HL-60 (cell line): ENCODE results near the gene PNISR.

Source experiments
- DNase-seq, 2 experiments: peaks; one replicate each; pipeline ENCODE4 v3.0.0-alpha.2; 2010 to 2020; ENCODE audit warnings: low read depth in 1 of 2, low spot score in 1 of 2
- H3K27ac ChIP-seq: fragments of 250-450 bp; sonication (Bioruptor Pico); replicated peaks from 2 replicates; pipeline ENCODE4 v1.5.1; 2020; ENCODE audit warnings: mild to moderate bottlenecking, moderate library complexity
- H3K27me3 ChIP-seq: fragments of 250-450 bp; sonication (Bioruptor Pico); 2 replicates; pipeline ENCODE4 v1.5.1; 2021; ENCODE audit warnings: mild to moderate bottlenecking, moderate library complexity; ENCODE audit not compliant: insufficient read depth, poor library complexity, severe bottlenecking
- H3K4me3 ChIP-seq: replicated peaks from 2 replicates; pipeline ENCODE4 v1.5.1; 2011; ENCODE audit warnings: mild to moderate bottlenecking, control low read depth, low read length; ENCODE audit not compliant: insufficient read depth
- GABPA ChIP-seq: IDR thresholded peaks from 2 replicates; pipeline ENCODE4 v1.6.1; 2012; ENCODE audit warnings: low read depth
- POLR2AphosphoS5 ChIP-seq: IDR thresholded peaks from 2 replicates; pipeline ENCODE4 v1.6.1; 2012; ENCODE audit warnings: low read depth
- REST ChIP-seq: IDR thresholded peaks from 2 replicates; pipeline ENCODE4 v1.6.1; 2012; ENCODE audit warnings: low read depth; ENCODE audit not compliant: insufficient replicate concordance
- SPI1 ChIP-seq: IDR thresholded peaks from 2 replicates; pipeline ENCODE4 v1.6.1; 2012; ENCODE audit warnings: low read depth, mild to moderate bottlenecking, borderline replicate concordance
- TF ChIP-seq, protein P1 (sequence below): IDR thresholded peaks from one replicate; pipeline ENCODE4 v1.5.1; 2011; ENCODE audit warnings: low read length, control low read depth, inconsistent platforms; ENCODE audit not compliant: insufficient read depth

Gene PNISR

DNA sequence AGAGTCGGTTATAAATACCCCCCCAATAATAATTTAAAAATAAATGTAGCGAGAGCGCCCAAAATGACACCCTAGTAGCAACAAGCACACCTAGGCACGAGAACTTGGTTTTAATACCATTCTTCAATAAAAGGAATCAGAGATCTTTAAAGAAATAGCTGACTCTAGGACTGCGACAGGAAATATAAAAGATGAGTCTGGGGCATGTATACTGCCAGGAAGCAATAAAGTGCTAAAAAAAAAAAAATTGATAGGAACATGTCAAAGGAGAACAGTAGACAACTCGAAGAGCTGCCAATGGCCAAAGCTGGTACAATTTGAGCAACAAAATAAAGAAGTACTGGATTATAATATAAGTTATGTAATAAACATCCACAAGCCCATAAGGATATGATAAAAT lies 2.2 kb downstream of the PNISR start:
- Histone ChIP-seq H3K27ac (no peak overlapping the region), H3K4me3 (no peak overlapping the region), H3K27me3 (no peaks in the 10 kb centered on the region)
- no peak for DNase-seq
- no peak for TF ChIP-seq SPI1
- TF ChIP-seq, protein P1, sequence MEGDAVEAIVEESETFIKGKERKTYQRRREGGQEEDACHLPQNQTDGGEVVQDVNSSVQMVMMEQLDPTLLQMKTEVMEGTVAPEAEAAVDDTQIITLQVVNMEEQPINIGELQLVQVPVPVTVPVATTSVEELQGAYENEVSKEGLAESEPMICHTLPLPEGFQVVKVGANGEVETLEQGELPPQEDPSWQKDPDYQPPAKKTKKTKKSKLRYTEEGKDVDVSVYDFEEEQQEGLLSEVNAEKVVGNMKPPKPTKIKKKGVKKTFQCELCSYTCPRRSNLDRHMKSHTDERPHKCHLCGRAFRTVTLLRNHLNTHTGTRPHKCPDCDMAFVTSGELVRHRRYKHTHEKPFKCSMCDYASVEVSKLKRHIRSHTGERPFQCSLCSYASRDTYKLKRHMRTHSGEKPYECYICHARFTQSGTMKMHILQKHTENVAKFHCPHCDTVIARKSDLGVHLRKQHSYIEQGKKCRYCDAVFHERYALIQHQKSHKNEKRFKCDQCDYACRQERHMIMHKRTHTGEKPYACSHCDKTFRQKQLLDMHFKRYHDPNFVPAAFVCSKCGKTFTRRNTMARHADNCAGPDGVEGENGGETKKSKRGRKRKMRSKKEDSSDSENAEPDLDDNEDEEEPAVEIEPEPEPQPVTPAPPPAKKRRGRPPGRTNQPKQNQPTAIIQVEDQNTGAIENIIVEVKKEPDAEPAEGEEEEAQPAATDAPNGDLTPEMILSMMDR, result no peak
- TF ChIP-seq POLR2AphosphoS5, result no peak
- TF ChIP-seq REST, result no peak
- TF ChIP-seq GABPA, result no peak

- Histone ChIP-seq H3K27me3 (no peaks in the 10 kb centered on the region), H3K27ac (0 out of 2 replicates have a peak overlapping the region, but pooled peaks have one; percentile 8), H3K4me3 (no peak overlapping the region)
- TF ChIP-seq REST (no peak), GABPA (no peak), SPI1 (no peak), POLR2AphosphoS5 (no peak)
- DNase-seq, result no peak
Observed at GRCh38 chr6:99416892-99417767, 8.0 kb downstream of the PNISR start.

- H3K27me3 ChIP-seq, result no peaks in the 10 kb centered on the region
- no peak for DNase-seq
- no peak overlapping the region for H3K4me3 ChIP-seq
- no peak for TF ChIP-seq POLR2AphosphoS5
- TF ChIP-seq GABPA, result no peak
- no peak for TF ChIP-seq REST
- no peak for TF ChIP-seq SPI1
- TF ChIP-seq, protein P1, result no peak
- H3K27ac ChIP-seq, result no peak overlapping the region
Observed at GRCh38 chr6:99416226-99416625, 8.9 kb downstream of the PNISR start.
